Measurements from ENCODE around the gene RAB18.
"Not testable (repeated sequence)": the region's sequence is repeated elsewhere in the genome, so short reads cannot be mapped to it uniquely, and the experiment has no call there.

The RAB18 gene

DNA sequence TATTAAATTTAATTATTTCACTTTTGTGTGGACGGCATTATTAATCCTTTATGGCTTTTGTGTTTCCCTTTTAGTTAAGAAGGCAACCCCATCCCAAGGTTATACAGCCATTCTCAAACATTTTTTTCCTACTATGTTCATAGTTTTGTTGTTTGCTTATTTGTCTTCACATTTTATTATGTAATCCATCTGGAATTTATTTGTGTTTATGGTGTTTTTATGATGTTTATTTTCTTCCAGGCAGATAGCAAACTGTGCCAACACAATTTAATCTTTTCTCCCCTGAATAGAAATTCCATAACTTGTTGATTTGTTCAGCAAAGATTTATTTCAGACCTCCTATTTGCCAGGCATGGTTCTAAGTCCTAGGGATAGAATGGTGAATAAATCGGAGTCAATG is 42.9 kb downstream of the RAB18 start:
- no peak for DNase-seq (ENCODE audit: low read depth)

DNA sequence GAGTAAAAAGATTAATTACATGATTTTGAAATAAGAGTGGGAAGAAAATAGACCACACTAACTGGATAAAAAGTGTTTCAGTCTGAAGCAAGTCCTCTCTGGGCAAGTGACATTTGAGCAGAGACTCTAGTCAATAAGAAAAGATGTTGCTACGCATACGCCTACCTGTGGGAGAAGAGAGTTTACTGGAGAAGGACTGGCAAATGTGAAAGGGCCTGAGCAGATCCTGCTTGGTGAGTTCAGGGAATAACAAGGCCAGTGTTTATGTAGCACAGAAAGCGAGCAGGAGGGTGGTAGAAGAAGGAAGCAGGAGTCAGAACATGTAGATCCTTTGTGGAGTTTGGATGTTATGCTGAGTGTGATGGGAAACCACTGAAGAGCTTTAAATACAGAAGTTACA is 43.4 kb downstream of the RAB18 start:
- no peak for DNase-seq (ENCODE audit: low read depth)

GRCh38 chr10:27550823-27551222 is 46.7 kb downstream of the RAB18 start:
- no peak for DNase-seq (ENCODE audit: low read depth)

- peak; percentile 11 for DNase-seq (ENCODE audit: low read depth)
Measured at GRCh38 chr10:27558612-27559020, 54.5 kb downstream of the RAB18 start.

- DNase-seq (ENCODE audit: low read depth) = no peak
Measured at GRCh38 chr10:27561334-27561733, 57.2 kb downstream of the RAB18 start.

GRCh38 chr10:27564398-27564797 is 60.3 kb downstream of the RAB18 start:
- no peak for DNase-seq (ENCODE audit: low read depth)

DNA sequence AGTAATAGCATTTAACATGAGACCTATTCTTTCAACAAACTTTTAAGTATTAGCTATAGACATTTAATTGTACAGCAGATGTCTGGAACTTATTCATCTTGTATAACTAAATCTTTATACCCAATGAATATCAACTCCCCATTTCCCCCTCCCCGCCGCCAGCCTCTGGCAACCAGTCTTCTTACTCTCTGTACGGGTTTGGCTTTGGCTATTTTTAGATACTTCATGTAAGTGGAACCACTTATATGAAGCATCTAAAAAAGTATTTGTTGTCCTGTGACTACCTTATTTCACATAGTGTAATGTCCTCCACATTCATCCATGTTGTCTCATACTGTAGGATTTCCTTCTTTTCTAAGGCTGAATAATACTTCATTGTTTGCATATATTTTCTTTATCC is 60.8 kb downstream of the RAB18 start:
- no peak for DNase-seq (ENCODE audit: low read depth)

- no peak for DNase-seq (ENCODE audit: low read depth)
Measured at GRCh38 chr10:27568196-27569175, 64.4 kb downstream of the RAB18 start.

- DNase-seq (ENCODE audit: low read depth) = no peak
Measured at GRCh38 chr10:27569946-27570345, 65.8 kb downstream of the RAB18 start.

DNA sequence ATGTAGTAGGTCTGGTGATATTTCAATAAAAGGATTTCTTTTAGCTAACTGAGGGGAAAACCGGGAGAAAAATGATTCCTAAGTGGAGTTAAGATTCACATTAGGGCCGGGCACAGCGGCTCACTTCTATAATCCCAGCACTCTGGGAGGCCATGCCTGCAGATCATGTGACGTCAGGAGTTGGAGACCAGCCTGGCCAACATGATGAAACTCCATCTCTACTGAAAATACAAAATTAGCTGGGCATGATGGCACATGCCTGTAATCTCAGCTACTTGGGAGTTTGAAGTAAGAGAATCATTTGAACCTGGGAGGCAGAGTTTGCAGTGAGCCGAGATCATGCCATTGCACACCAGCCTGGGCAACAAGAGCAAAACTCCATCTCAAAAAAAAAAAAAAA is 72.9 kb downstream of the RAB18 start:
- not testable (repeated sequence) for DNase-seq (ENCODE audit: low read depth)

DNA sequence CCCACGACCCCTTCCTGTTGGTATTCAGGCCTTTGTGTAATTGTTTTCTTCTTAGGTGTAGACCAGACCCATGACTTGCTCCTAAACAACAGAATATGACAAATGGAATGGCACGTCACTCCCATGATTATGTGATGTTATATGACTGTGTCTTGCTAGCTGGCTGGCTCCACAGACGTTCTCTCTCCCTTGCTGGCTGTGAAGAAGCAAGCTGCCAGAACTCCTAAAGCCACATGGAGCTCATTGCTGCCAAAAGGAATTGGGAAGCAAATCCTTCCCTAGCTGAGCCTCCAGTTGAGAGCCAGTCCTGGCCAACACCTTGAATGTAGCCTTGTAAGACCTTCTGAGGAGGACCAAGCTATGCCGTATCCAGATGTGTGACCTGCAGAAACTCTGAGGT is 74.2 kb downstream of the RAB18 start:
- no peak for DNase-seq (ENCODE audit: low read depth)

- DNase-seq (ENCODE audit: low read depth) = no peak
Measured at GRCh38 chr10:27581225-27581624, 77.1 kb downstream of the RAB18 start.

DNA sequence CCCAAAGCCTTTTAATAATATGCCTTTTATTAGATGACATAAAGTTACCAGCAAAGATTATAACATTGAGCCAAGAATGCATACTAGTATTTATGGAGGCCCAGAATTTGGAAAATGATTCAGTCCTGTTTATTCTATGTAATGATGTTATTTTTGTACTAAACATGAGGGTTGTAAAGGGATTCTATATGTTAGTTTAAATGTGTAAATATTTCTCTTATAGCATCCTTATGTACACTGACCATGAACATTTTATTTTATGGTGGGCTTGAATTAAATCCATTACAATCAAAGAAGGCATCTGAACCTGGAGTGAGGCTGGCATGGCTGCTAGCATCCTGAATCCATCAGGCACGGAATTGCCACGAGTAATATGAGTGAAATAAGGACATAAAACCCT is 80.2 kb downstream of the RAB18 start:
- no peak for DNase-seq (ENCODE audit: low read depth)

All from stimulated activated CD4-positive, alpha-beta T cell treated with anti-CD3 and anti-CD28 coated beads, Interleukin-2, amount 100 ng/mL, for 4 hours (primary cell).